HG03432 (cell line): ENCODE results near the gene SRSF9.
A peak's percentile ranks its signal among the peaks of the same experiment; 100 is the strongest.

Source experiments
- ATAC-seq: cut with Tn5 transposase; IDR thresholded peaks from one replicate; pipeline ENCODE4 v1.9.1; 2021; ENCODE audit warnings: mild to moderate bottlenecking, moderate library complexity; ENCODE audit not compliant: unreplicated experiment

Gene SRSF9

DNA sequence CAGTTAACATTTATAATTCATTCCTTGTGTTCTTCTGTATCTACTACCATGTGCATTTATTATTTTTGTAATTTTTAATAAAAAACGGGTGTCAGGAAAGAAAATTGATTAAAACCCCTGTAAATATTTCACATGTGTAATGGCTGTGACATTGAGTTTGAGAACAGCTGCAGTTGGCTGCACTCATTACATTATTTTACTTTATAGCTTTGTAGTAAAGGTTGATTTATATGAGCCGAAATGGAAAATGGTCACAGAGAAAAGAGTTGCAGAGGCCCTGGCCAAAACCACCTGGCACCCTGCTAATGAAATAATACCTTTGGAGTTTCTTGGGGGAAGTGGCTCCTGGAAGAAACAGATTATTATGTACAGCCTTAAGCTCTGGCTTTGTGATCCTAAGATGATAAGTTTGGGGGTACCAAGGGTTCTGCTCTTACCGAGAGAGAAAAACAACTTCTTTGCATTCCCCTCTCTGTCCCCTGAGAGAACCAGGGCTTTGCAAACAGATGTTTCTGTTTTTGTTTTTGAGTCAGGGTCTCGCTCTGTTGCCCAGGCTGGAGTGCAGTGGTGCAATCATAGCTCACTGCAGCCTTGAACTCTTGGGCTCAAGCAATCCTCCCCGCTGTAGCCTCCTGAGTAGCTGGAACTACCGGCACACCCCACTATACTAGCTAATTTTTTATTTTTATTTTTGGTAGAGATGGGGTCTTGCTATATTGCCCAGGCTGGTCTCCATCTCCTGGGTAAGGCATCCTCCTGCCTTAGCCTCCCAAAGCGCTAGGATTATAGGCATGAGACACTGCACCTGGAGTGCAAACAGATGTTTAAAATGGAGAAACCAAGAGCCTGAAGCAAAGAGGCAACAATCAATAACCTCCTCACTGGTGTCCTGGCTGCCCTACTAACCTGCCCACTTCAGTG, 16.7 kb upstream of the SRSF9 start:
- no peak for ATAC-seq

DNA sequence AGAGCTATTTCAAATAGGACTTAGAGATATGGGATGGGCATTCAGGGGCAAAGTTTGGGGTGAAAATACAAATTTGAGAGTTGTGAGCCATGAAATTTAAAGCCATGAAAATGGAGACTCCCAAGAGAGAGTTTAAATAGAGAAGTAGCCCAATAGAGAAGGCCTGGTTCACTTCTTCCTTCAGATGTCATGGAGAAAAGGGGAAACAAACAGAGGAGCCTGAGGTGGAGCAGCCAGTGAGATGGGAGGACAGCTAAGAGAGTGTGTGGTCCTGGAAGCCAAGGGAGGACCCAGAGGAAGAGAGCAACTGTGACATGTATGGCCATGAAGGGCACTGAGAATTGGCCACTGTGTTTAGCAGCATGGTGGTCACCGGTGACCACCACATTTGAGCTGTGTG, 14.1 kb upstream of the SRSF9 start:
- no peak for ATAC-seq

DNA sequence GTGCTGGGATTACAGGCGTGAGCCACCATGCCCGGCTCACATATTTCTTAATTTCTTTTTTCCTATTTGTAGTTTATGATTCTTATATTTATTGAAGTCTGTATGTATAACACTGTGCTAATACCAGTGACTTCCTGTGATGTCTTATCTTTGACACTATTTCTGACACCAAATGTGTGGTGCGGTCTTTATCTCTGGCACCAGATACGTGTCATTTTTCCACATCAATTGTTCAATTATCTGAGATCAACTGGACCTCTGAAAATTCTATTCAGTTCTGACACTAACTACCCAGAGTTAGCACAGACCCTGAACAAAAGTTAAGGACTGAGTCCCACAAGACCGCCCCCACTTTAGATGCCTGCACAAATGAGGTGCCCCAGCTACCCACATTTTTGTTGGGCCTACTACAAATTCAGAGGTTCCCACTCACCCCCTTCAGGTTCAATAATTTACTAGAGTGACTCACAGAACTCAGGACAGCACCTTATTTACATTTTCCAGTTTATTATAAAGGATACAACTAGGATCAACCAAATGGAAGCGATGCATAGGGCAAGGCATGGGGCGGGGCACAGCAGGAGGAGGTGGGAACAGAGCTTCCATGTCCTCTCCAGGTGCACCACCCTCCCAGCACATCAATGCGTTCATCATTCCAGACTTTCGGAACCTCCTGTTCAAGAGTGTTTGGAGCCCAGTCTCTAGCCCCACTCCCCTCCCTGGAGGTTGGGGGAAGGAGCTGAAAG, 11.6 kb upstream of the SRSF9 start:
- no peak for ATAC-seq

DNA sequence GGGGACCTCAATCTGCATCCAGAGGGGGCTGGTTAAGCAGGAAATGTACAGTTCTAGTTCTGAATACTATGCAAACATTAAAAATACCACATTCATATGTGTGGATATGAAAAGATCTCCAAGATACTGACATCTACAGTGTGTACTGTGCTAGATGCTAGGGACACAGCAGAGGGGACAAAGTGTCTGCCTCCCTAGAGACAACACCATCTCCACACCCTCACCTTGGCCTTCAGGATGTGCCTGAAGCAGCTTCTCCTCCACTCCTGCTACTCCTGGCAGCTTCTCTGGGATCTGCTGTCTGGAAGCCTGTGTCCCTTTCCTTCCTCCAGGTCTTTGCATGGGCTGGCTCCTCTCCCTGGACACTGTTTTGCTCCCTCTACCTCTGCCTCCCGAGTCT, 10.7 kb upstream of the SRSF9 start:
- no peak for ATAC-seq

DNA sequence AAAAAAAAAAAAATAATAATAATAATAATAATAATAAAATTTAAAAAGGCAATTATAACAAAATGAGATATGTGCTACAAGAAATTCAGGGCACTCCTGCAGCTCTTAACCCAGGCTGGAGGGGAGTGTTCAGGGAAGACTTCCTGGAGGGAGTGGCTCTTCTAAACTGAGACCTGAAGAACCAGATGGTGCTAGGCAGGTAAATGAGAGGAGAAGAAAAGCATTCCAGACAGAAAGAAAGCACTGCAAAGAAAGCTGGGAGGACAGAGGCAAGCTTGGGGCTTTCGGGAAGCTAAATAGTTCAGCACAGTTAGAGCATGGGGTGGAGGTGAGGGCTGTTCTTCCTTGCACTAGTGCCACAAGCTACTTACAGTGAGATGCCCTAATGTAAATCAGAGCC, 9.9 kb upstream of the SRSF9 start:
- ATAC-seq = no peak

DNA sequence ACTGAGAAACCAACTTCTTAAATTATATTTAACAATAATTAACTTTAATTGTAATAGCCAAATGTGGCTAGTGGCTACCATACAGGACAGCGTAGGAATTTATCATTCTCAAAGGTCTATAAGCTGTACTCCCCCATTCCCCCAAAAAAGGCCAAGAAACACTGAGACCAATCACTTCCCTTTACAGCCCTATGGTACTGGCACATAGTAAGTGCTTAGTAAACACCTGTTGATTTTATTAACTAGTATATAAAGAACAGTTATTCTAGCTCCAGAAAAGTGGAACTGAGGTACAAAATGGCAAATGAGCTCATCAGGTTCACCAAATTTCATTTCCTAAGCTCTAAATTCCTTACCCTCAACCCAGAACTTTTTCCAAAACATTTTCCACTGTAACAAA, 6.1 kb upstream of the SRSF9 start:
- no peak for ATAC-seq

DNA sequence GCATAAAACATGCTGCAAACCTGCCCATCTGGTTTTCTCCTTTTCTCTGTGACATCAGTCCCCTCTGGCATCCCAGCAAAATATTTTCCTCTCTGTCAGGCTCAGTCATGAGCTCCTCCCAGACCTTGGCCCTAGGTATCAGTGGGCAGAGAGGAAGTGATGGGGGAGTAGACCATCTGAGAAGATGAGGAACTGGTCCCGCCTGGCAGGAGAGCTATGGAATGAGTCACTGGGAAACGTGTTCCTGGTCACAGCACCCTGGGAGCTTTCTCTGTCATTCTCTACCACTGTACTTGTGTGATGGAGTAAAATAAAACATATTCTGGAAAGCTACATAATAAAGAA, 5.0 kb upstream of the SRSF9 start:
- ATAC-seq = no peak

DNA sequence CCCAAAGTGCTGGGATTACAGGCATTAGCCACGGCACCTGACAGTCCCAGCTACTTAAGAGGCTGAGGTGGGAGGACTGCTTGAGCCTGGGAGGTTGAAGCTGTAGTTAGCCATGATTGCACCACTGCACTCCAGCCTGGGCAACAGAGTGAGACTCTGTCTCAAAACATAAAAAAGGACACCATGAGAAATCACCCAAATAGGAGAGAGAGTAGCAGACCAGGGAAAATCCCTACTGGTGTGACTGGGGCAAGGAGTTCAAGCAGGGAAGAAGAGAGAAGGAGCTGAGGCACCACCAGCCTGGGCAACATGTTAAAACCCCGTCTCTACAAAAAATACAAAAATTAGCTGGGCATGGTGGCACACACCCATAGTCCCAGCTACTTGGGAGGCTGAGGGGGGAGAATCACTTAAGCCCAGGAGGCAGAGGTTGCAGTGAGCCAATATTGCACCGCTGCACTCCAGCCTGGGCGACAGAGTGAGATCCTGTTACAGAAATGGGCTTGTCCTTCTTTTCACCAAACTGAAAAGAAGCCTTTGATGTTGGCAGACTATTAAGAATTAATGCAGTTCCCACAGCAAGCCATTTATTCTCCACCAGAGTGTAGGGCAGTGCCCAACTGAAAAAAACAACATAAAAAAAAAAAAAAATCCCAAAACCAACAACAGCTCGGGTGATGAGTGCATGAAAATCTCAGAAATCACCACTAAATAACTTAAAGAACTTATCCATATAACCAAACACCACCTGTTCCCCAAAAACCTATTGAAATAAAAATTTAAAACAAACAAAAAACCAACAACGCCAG, 4.5 kb upstream of the SRSF9 start:
- no peak for ATAC-seq

DNA sequence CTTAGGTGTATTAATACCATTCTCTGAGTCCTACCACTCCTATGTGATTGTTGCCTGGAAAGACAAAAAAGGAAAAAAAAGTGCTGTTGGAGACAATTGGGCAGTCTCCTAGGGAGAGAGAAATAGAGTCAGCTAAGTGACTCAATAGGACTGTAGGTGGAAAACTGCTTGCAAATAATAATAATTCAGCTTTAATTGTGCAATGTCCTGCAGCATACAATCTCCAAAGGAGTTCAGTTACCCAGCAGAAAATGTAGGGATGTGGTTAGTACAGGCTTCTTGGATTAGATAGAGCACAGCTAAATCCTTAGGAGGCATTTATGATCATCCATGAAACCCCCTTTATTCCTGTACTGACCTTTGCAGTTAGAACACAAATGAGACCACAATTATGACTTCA, 3.0 kb upstream of the SRSF9 start:
- no peak for ATAC-seq

DNA sequence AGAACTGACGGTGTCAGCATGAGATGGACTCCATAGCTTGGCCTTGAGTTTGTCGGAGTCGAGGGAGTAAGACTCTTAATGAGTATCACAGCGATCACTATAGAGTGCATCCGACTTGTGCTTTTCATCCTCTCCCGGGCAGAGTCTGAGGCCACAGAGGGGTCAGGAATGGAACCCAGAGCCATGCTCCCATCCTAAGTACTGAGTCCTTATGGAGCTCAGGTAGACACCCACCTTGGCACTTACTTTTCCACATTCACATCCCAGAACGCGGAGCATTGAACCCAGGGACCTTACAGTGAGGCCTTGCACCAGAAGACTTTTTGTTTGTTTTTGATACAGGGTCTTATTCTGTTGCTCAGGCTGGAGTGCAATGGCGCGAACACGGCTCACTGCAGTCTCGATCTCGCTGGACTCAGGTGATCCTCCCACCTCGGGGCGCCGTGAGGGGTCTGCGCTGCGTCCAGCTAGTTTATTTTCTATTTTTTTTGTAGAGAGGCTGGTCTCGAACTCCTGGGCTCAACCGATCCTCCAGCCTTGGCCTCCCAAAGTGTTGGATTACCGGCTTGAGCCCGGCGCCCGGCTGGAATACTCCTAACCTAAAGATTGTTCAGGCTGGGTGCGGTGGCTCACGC, 719 bp upstream of the SRSF9 start:
- ATAC-seq = no peak

DNA sequence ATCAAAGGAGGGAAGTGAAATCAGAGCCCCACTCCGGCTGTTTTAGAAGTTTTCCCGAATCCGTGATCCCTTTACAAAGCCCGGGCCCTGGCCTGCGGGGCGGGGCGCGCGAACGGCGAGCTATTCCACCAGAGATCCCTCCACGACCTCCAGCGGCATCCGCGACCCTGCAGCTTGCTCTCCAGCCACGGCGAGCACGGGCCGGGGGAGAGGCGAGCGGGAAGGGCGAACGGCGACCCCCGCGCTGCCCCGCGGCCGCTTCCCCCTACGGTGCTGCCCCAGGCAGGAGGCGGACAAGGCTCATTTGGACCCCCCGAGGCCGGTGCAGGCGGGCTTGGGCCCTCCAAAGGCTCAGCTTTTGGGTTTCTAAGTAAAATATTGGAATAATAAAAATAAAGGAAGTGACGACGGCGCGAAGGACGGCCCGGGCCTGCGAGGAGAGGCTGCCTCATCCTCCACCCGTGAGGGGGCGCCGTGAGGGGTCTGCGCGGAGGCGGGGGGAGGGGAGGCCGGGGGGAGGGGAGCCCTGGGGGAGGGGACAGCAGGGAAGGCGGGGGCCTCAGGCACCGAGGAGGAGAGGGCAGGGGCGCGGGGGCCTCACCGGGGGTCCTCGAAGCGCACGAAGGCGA, 613 bp downstream of the SRSF9 start:
- peak; percentile 38 for ATAC-seq

DNA sequence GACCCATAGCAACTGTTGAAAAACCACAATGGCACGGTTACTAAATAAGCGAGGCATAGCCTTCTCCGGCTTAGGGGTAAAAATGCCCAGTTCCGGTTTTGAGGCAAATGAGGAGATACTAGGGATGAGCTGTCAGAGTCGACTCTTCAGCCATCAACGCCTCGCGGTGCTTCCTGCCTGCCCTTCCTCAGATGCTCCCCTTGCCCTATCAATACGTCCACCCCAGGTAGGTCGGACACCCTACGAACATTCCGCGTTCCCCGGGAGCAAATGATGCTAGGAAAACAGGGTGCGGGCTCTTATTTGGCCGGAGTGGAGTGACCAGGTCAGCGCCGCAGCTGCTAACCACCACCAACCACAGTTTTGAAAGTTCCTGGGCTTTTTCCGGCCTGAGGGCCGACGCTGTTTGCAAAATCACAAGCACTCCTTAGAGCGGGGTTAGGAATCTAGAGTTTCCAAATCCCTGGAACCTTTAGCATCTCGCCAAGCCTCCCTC, 1.2 kb downstream of the SRSF9 start:
- ATAC-seq = no peak

DNA sequence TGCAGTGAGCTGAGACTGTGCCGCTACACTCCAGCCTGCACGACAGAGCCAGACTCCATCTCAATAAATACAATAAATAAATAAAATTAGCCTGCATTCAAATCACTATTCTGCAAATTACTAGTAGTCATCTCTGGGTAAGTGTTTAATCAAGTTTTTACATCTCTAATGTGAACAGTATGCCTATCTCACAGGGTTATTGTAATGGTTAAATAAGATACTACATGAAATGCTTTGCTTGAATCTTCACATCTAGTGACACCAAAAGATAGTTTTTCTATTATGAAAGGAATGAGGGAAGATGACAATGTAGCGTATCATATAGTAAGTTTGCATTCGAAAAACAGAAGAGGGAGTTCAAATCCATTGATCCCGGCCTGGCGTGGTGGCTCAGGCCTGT, 2.1 kb downstream of the SRSF9 start:
- no peak for ATAC-seq

DNA sequence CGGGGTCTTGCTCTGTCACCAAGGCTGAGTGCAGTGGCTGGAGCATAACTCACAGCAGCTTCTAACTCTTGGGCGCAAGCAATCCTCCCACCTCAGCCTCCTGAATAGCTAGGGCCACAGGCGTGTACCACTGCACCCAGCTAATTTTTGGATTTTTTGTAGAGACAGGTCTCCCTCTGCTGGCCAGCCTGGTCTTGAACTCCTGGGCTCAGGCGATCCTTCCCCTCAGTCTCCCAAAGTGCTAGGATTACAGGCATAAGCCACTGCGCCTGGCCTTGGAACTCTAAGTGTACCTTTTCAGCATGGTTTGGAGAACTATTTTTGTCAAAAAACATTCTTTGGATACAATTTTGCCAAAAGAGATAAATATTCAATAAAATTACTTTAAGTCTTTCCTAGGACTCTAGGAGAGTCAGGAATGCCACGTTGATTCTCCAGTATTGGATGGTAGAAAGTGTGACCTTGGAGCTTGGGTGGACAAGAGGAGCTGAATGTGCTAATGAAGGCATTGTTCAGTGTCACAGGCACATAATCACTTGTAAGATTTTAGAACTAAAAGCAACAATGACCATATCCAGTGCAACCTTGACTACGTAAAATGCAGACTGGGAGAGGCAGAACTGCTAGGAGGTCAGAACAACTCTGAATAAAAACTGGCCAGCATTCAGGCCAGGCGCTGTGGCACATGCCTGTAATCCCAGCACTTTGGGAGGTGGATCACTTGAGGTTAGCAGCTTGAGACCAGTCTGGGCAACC, 2.8 kb downstream of the SRSF9 start:
- no peak for ATAC-seq

DNA sequence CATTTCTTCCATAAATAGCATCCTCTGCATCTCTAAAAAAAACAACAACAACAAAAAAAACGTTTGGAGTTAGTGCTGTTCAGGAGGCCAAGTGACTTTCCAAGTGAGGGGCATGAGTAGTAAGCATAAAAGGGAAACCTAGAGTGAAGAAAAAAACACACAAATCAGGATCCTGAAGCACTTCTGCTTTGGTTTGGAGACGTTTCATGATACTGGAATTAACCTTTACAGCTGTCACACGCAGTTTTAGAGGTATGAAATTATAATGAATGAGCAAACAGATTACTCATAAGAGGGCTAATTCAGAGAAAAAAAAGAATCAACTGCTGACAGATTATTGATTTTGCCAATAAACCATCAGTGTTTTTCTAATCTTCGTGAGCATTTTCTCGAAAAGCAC, 3.8 kb downstream of the SRSF9 start:
- ATAC-seq = no peak

DNA sequence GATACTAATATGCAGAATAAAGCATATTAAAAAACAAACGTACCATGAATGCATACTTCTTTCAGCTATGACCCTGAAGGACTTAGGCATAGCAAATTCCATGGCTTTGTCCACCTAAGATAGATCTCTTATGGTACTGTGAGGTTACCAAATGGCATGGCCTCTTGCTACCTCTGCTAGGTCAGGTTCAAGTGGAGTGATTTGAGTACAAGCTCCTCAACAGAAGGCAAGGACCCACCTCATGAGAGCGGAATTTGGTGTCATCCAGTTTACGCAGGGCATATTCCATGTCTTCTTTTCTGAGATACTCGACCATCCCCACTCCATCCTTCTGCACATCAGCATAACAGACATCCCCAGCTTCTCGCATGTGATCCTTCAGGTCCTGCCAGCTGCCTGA, 5.8 kb downstream of the SRSF9 start:
- ATAC-seq = no peak

DNA sequence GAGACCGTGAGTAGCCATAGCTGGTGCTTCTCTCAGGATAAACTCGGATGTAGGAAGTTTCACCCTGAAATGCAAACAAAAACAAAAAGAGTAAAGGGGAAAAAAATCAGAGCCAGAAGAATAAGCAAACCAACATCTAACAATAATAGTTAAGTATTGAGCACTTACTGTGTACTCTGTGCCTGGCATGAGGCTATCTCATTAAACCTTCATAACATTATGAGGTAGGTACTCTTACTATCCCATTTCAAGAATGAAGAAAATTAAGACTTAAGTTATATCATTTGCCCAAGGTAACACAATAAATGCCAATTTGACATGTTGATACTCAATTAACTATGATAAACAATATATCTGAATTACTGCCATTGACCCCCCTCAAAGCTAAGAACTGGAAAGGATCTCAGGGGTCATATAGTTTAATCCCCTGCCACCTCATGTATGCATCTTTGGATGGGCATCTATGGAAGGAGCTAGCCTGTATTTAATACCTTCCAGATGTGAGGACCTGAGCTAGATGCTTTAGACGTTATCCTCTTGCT, 7.4 kb downstream of the SRSF9 start:
- ATAC-seq = no peak

DNA sequence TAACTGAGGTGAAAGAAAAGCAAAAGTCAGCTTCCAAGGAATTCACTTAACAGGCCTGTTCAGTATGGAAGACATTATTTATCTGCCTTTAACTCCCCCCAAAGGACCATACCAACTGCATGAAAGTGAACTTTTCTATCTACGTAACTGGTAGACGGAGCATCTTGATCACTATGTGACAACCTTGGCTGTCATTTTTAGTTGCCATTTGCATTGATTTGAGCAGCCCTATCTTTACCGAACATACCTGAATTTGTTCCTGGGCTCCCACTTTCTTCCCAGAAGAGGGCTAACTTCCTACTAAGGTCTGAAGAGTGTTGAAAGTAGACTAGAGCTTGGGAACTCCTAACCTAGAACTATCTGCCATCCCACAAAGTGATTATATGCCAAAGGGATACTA, 9.4 kb downstream of the SRSF9 start:
- ATAC-seq = no peak

DNA sequence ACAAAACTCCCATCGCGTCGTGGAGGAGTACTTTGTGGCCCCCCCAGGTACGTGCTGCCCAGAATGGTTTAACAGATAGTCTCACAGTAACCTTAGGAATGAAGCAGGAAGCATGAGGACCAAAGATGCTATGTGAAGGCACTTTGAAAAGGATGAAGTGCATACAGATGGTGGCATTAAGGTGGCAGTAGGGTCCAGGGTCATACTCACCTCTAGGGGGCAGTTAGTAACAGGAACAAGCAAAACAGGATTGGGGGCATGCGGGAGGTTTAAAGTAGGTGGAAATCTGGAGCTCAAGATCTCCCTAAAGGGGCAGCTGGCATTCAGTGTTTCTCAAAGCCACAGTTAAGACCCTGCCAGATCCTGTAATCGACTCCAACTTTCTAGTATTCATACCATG, 12.4 kb downstream of the SRSF9 start:
- ATAC-seq = no peak

DNA sequence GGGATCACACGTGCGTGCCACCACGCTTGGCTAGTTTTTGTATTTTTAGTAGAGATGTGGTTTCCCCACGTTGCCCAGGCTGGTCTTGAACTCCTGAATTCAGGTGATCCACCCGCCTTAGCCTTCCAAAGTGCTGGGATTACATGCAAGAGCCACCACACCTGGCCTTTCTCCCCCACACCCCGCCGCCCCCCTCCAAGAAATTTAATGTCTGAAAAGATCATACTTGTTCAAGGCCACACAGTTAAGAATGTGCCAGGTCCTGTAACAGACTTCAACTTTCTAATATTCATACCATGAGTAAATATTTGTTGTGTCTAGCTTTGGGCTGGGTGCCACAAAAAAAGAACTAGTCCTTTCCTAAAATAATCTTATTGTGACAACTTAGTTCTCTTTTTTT, 14.2 kb downstream of the SRSF9 start:
- no peak for ATAC-seq
